LNCaP clone FGC (cell line): Measurements from ENCODE around the gene TRMT112.

ENCODE experiments used
- DNase-seq: peaks from one replicate; pipeline ENCODE4 v3.0.0-alpha.2; 2011; ENCODE audit warnings: low read depth
- H3K4me3 ChIP-seq: 2 replicates; pipeline ENCODE4 v1.5.1; 2011; ENCODE audit warnings: mild to moderate bottlenecking, low read depth, low read length, control low read depth
- CTCF ChIP-seq: IDR thresholded peaks from 2 replicates; pipeline ENCODE4 v1.5.1; 2012; ENCODE audit warnings: mild to moderate bottlenecking; ENCODE audit not compliant: control insufficient read depth, insufficient read depth; ENCODE audit errors: extremely low read depth

The TRMT112 gene

GRCh38 chr11:64297699-64298358 is 19.5 kb downstream of the TRMT112 start:
- no peak overlapping the region for H3K4me3 ChIP-seq
- no peak for DNase-seq
- no peak for TF ChIP-seq CTCF

DNA sequence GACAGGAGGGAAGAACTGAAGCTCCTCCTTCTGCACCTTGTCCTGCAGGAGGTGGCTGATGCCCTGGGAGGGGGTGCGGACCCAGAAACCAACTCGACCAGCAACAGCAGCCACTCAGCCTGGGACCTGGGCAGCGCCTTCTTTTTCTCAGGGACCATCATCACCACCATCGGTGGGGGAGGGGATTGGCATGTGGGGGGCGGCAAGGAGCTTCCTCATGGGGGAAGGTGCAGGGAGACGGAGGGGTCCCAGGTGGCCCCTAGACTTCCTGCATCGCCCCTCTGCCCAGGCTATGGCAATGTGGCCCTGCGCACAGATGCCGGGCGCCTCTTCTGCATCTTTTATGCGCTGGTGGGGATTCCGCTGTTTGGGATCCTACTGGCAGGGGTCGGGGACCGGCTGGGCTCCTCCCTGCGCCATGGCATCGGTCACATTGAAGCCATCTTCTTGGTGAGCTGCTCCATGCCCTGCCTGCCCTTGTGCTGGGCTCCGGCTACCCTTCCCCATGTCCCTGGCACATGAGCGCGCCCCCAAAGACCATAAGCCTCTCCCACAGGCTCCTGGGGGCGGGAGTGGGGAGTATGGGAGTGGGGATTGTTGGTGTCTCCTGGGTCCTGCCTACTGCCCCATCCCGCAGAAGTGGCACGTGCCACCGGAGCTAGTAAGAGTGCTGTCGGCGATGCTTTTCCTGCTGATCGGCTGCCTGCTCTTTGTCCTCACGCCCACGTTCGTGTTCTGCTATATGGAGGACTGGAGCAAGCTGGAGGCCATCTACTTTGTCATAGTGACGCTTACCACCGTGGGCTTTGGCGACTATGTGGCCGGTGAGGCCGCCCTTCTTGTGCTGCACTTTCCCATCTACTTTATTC is 20.3 kb downstream of the TRMT112 start:
- TF ChIP-seq CTCF = no peak
- no peak overlapping the region for H3K4me3 ChIP-seq
- DNase-seq = no peak

- no peak for DNase-seq
- H3K4me3 ChIP-seq = no peak overlapping the region
- TF ChIP-seq CTCF = no peak
Measured at GRCh38 chr11:64296236-64296635, 21.1 kb downstream of the TRMT112 start.

DNA sequence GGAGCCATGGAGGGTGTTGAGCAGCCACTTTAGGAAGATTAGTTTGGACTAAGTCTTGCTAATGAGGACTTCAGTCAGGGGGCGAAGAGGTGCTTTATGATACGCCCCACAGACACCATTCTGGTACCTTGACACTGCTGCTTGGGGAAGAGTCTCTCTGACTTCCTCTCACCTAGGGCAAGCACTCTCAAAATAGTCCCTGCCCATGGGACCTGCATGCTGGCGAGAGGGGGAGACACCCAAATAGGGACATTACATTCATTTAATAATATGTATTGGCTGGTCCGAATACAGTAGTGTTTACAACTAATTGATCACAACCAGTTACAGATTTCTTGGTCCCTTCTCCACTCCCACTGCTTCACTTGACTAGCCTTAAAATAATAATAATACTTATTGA is 21.6 kb downstream of the TRMT112 start:
- no peak overlapping the region for H3K4me3 ChIP-seq
- DNase-seq = no peak
- TF ChIP-seq CTCF = no peak

DNA sequence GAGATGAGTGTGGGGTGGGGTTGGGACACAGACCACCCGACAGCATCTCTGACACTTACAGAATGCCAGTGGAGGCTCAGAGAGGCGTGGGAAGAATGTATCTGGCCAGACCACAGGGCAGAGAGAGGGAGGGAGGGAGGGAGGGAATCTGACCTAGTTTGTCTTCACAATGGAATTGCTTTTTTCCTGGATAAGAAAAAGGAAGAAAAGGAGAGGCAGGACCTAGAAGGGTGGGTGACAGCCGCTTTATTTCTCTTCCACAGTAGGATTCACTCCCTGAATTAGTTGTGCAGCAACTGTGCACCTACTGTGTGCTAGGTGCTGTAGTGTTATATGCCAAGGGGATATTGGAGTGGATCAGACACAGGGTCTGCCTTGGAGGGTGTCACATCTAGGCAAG is 22.6 kb downstream of the TRMT112 start:
- no peak overlapping the region for H3K4me3 ChIP-seq
- no peak for DNase-seq
- TF ChIP-seq CTCF = no peak

DNA sequence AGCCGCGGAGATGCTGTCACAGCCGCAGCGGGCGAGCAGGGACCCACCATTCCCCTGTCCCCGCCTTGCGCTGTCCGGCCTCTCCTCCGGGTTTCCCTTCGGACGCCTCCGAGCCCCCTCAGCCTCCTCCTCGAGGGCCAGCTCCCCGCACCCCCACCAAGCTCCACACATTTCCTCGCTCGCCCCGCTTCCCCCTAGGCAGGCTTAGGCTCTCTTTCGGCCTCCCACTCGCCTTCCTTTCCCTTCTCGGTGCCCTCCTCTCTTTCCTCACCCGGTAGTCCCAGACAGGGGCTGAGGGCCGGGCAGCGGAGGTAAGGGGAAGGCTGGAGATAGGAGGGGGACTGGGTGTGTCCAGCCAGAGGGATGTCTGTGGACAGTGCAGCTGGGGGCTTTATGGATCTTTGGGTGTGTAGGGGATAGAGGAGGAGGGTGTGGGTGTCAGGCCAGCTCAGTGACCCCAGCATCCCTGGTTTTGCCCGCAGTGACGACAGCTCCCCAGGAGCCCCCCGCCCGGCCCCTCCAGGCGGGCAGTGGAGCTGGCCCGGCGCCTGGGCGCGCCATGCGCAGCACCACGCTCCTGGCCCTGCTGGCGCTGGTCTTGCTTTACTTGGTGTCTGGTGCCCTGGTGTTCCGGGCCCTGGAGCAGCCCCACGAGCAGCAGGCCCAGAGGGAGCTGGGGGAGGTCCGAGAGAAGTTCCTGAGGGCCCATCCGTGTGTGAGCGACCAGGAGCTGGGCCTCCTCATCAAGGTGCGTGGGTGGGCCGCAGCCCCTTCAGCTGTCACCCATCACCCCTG is 24.7 kb downstream of the TRMT112 start:
- no peak for DNase-seq
- no peak for TF ChIP-seq CTCF
- no peak overlapping the region for H3K4me3 ChIP-seq
